ENCODE data around the gene ARID5B. TPM values are rescaled to one million over a fixed set of nuclear protein-coding genes. Genes with fewer than 3 reads are reported as not detected.

ARID5B gene
- total RNA-seq, 2 donors from 2014 or later: 67.9 to 90.1 TPM

DNA sequence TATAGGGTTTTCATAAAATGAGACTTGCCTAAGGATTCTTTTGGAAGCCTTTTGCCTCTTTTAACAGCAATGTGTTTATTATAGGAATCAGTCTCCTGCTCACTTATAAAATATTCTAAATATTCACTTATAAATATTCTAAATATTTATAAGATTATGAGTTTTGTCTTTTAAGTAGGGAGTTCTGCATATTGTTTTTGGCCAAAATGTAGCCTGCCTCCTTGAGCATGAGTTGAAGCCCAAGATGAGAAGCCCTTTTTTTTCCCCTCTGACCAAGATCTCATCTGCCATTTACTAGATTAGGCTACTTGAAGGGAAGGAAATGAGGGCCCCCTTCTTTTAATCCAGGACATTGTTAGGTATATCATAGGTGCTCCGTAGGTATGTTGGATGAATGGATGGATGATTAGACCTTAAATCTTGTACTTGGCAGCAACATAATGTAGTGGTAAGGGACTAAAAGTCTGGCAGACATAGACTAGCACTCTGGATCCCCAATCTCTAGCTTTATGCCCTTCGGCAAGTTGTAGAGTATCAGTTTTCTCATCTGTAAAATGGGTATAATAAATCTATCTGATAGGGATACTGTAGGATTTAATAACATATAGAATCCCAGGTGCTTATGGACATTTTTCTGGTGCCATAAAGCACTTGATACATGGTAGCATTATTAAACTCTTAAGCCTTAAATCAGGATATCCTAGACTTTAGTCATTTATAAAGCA is 59.1 kb downstream of the ARID5B start:
- Histone ChIP-seq H3K36me3 (no peaks in the 10 kb centered on the region), H3K4me1 (replicated peaks) (no peaks in the 10 kb centered on the region), H3K27ac (no peak overlapping the region), H3K9me3 (no peaks in the 10 kb centered on the region), H3K27me3 (replicated peaks; ENCODE audit: insufficient read depth) (no peaks in the 10 kb centered on the region), H3K4me3 (no peak overlapping the region)
- no peak for TF ChIP-seq POLR2A (IDR thresholded peaks at IDR 0.05)
- no peak for TF ChIP-seq POLR2AphosphoS5 (IDR thresholded peaks at IDR 0.05)
- TF ChIP-seq, protein P1, sequence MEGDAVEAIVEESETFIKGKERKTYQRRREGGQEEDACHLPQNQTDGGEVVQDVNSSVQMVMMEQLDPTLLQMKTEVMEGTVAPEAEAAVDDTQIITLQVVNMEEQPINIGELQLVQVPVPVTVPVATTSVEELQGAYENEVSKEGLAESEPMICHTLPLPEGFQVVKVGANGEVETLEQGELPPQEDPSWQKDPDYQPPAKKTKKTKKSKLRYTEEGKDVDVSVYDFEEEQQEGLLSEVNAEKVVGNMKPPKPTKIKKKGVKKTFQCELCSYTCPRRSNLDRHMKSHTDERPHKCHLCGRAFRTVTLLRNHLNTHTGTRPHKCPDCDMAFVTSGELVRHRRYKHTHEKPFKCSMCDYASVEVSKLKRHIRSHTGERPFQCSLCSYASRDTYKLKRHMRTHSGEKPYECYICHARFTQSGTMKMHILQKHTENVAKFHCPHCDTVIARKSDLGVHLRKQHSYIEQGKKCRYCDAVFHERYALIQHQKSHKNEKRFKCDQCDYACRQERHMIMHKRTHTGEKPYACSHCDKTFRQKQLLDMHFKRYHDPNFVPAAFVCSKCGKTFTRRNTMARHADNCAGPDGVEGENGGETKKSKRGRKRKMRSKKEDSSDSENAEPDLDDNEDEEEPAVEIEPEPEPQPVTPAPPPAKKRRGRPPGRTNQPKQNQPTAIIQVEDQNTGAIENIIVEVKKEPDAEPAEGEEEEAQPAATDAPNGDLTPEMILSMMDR (IDR thresholded peaks at IDR 0.05): no peak
- no peak for DNase-seq (ENCODE audit: low spot score)
- intact Hi-C loops (cut with DNase I): no loop called here
- 92% methylated on average over 2 of the region's 2 CpGs for WGBS

DNA sequence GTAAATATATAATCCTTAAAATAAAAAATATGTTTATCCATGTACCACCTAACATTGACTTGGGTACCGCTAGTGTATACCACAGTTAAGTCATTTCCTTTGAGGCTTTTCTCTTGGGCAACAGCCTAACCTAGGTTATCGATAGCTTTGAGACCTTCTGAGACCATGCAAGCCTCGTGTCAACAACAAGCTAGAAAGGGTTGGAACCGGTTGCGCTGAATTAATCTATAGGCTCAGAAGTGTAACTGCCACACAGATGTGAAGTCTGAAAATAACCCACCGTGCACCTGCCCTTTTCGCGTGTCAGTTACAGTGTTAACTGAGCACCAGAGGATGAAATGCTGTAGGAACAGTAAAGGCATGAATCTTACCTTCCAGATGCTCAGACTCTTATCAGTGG is 59.8 kb downstream of the ARID5B start:
- intact Hi-C loops (cut with DNase I): no loop called here
- DNase-seq (ENCODE audit: low spot score): no peak
- no peak overlapping the region for H3K27ac ChIP-seq
- 90% methylated on average over 8 of the region's 8 CpGs for WGBS
- H3K9me3 ChIP-seq: no peaks in the 10 kb centered on the region
- no peaks in the 10 kb centered on the region for H3K4me1 ChIP-seq (replicated peaks)
- no peaks in the 10 kb centered on the region for H3K27me3 ChIP-seq (replicated peaks; ENCODE audit: insufficient read depth)
- H3K36me3 ChIP-seq: no peaks in the 10 kb centered on the region
- no peak overlapping the region for H3K4me3 ChIP-seq
- TF ChIP-seq POLR2A (IDR thresholded peaks at IDR 0.05) (no peak), POLR2AphosphoS5 (IDR thresholded peaks at IDR 0.05) (no peak)
- TF ChIP-seq, protein P1 (IDR thresholded peaks at IDR 0.05): no peak

DNA sequence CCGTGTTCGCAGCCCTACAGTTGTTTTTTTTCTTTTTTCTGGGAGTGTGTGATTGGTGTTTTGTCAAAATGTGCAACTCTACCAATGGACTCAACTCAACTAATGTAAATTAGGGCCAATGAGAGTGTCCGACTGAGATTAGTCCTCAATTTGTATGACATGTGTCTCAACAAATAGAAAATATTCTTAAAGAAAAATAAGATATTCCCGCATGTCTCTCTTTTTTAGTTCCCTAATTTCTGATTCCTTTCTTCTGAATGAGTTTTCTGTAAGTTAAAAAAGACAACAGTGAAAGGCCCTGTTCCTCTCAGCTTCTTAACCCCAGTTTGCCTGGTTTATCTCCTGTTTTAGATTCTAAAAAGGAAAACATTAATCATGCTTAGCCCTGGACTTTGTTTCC is 61.5 kb downstream of the ARID5B start:
- Histone ChIP-seq H3K36me3 (no peaks in the 10 kb centered on the region), H3K4me3 (no peak overlapping the region), H3K4me1 (replicated peaks) (no peaks in the 10 kb centered on the region), H3K9me3 (no peaks in the 10 kb centered on the region), H3K27me3 (replicated peaks; ENCODE audit: insufficient read depth) (no peaks in the 10 kb centered on the region), H3K27ac (no peak overlapping the region)
- 91% methylated on average over 4 of the region's 4 CpGs for WGBS
- intact Hi-C loops (cut with DNase I): no loop called here
- TF ChIP-seq, protein P1 (IDR thresholded peaks at IDR 0.05): no peak
- TF ChIP-seq POLR2A (IDR thresholded peaks at IDR 0.05) (no peak), POLR2AphosphoS5 (IDR thresholded peaks at IDR 0.05) (no peak)
- no peak for DNase-seq (ENCODE audit: low spot score)

DNA sequence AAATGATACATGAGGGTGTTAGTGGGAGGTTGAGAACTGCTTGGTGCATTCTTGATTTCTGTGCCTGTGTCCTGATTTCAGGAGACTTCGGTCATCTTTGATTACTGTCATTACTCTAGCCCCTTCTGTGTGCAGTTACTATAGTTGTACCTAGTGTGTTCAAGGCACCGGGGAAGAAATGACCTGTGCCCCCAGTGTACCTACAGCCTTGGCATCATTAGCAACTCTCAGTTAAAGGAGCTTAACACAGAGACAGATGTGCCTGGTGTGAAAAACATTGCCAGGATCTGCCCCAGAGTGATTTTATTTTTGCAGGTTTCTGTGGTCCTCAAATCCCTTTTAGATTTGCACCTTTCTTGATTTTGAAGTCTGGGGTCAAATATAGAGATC is 62.2 kb downstream of the ARID5B start:
- Histone ChIP-seq H3K4me3 (no peak overlapping the region), H3K9me3 (no peaks in the 10 kb centered on the region), H3K4me1 (replicated peaks) (no peaks in the 10 kb centered on the region), H3K36me3 (no peaks in the 10 kb centered on the region), H3K27me3 (replicated peaks; ENCODE audit: insufficient read depth) (no peaks in the 10 kb centered on the region), H3K27ac (peak overlapping the region in 1 of 2 donors; percentile 13)
- no peak for DNase-seq (ENCODE audit: low spot score)
- intact Hi-C loops (cut with DNase I): no loop called here
- WGBS: 67% methylated on average over 2 of the region's 2 CpGs
- no peak for TF ChIP-seq POLR2AphosphoS5 (IDR thresholded peaks at IDR 0.05)
- no peak for TF ChIP-seq POLR2A (IDR thresholded peaks at IDR 0.05)
- TF ChIP-seq, protein P1 (IDR thresholded peaks at IDR 0.05): no peak

DNA sequence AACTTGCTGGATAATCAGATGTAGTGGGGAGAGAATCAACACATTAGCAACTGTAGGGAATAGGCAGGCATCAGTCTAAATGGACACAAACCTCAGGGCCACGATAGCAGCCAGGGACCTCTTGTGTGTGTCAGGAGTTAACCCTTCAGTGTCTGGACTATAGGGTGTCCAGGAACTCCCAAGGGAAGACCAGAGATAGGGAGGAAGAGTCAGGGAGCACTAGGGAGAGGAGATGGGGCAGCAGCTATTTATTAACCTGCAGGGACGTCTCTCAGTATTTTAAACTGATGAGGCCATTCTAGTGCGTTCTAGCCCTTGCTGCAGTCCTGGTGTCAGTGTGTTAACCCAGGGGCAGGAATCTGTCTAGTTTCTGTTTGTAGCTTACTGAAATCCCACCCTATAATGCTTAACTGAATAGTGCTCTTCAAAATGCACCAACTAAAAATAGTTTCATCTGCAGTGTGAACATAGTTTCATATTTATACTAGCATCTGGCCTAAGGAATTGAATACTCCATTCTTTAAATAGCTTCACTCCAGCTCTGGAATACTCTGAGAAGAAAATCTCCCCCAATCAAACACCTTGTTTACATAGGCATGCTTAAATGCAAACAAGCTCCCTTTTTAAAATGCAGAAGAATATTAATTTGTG is 62.7 kb downstream of the ARID5B start:
- no peak overlapping the region for H3K4me3 ChIP-seq
- intact Hi-C loops (cut with DNase I): no loop called here
- no peaks in the 10 kb centered on the region for H3K4me1 ChIP-seq (replicated peaks)
- H3K36me3 ChIP-seq: no peaks in the 10 kb centered on the region
- TF ChIP-seq, protein P1 (IDR thresholded peaks at IDR 0.05): no peak
- TF ChIP-seq POLR2A (IDR thresholded peaks at IDR 0.05): no peak
- no peak for TF ChIP-seq POLR2AphosphoS5 (IDR thresholded peaks at IDR 0.05)
- peak overlapping the region in 1 of 2 donors; percentile 13 for H3K27ac ChIP-seq
- H3K27me3 ChIP-seq (replicated peaks; ENCODE audit: insufficient read depth): no peaks in the 10 kb centered on the region
- no peaks in the 10 kb centered on the region for H3K9me3 ChIP-seq
- WGBS: 48% methylated on average over 3 of the region's 3 CpGs
- no peak for DNase-seq (ENCODE audit: low spot score)

All from prostate gland (tissue), 2 donors.